ENCODE data around the gene FECH.

Gene FECH

GRCh38 chr18:57584444-57584843 is 2.1 kb downstream of the FECH start:
- DNase-seq (ENCODE audit: extremely low spot score), result no peak
- TF ChIP-seq CTCF (IDR thresholded peaks at IDR 0.05; ENCODE audit: control extremely low read depth, extremely low read depth, low read depth, missing control alignments), result no peak
- POLR2A ChIA-PET, result no interaction called here
- CTCF ChIA-PET, result no interaction called here

GRCh38 chr18:57583297-57583835 is 3.1 kb downstream of the FECH start:
- CTCF ChIA-PET, result no interaction called here
- POLR2A ChIA-PET, result no interaction called here
- TF ChIP-seq CTCF (IDR thresholded peaks at IDR 0.05; ENCODE audit: control extremely low read depth, extremely low read depth, low read depth, missing control alignments), result no peak
- DNase-seq (ENCODE audit: extremely low spot score), result no peak

DNA sequence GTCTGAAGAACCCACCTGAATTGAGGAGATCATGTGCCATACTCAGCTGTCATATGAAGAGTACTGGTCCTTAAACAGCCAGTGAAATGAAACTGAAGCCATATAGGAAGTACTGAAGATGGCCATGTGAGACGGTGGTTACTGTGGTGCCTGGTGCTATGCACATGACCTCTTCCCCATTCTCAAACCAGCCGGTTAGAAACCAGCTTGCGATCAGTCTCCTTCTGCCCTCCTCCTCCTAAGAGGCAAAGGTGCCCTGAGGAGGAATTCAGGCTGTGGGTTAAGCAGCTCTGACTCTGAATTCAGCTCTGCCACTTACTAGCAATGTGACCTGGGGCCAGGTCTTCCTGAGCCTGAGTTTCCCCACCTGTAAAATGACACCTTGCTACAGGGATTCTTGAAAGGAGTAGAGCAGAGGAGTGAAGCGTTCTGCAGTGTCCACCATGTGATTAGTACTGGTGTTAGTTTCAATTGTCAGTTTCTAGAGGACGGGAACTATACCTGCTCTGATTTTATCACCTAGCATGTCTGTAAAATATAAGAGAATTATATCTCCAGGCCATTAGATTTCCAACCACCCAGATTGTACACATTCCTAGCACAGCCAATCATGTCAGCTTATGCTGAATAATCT is 5.1 kb downstream of the FECH start:
- ChIA-PET CTCF (interaction anchor here (0.8 to 2.5 kb wide), 3 partner anchors 10 to 23 kb away, joined by 3 to 16 read pairs (median 4); no protein-coding TSS in a partner anchor), POLR2A (no interaction called here)
- TF ChIP-seq CTCF (IDR thresholded peaks at IDR 0.05; ENCODE audit: control extremely low read depth, extremely low read depth, low read depth, missing control alignments), result no peak
- peak; percentile 54 for DNase-seq (ENCODE audit: extremely low spot score)

DNA sequence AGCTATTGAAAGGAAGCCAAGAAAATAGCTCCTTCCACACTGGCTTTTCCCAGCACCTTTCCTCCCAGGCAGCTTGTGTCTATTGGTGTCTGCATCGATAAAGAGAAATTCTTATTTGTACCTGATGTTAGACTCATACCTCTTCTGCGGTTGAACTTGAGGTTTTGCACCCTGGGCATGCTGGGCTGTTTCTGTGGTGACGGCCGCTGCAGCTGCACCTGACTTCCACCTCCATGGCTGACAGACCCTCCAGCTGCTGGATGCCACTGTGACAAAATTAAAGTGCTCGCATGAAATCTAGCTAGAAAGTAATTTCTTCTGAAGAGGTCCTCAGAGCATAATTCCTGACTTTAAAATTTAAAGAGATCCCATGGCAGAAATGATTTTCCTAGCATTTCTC is 6.6 kb downstream of the FECH start:
- POLR2A ChIA-PET, result no interaction called here
- DNase-seq (ENCODE audit: extremely low spot score), result no peak

DNA sequence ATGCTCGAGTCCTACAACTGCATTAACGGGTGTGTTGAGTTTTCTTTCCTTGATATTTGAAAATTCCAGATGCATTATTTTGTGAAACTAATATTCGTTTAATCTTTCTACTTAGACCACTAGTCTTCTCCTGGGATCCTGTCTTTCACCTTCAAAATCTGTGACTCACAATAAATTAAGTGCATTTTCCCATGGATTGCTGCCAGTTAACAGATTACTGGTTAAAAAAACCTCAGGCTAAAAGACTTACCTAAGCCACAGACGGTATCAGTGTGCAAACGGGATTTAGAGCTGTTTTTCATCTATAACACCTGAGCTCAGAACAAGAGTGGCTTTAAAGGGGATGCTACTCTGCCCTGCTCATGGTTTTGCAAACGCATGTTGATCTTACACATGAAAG is 10.2 kb downstream of the FECH start:
- ChIA-PET POLR2A (no interaction called here), CTCF (interaction anchor here (1.4 kb wide), 1 partner anchor 18 kb away, joined by 5 read pairs; no protein-coding TSS in a partner anchor)
- TF ChIP-seq CTCF (IDR thresholded peaks at IDR 0.05; ENCODE audit: control extremely low read depth, extremely low read depth, low read depth, missing control alignments), result no peak
- DNase-seq (ENCODE audit: extremely low spot score), result no peak

More for the DNA sequence above, 6.6 kb downstream of the FECH start:
- CTCF ChIA-PET, result interaction anchor here (0.9 to 2.5 kb wide), 4 partner anchors 10 to 820 kb away, joined by 3 to 16 read pairs (median 3); no protein-coding TSS in a partner anchor
- no peak for TF ChIP-seq CTCF (IDR thresholded peaks at IDR 0.05; ENCODE audit: control extremely low read depth, extremely low read depth, low read depth, missing control alignments)

GRCh38 chr18:57575542-57575941 is 11.0 kb downstream of the FECH start:
- TF ChIP-seq CTCF (IDR thresholded peaks at IDR 0.05; ENCODE audit: control extremely low read depth, extremely low read depth, low read depth, missing control alignments), result no peak
- ChIA-PET CTCF (no interaction called here), POLR2A (no interaction called here)
- DNase-seq (ENCODE audit: extremely low spot score), result no peak

Measured in GM10248 (cell line).